GM18507 (cell line): Measurements from ENCODE around the gene STAU1.
A peak's percentile ranks its signal among the peaks of the same experiment; 100 is the strongest.
"Not testable (repeated sequence)": the region's sequence is repeated elsewhere in the genome, so short reads cannot be mapped to it uniquely, and the experiment has no call there.

Source experiments
- DNase-seq: peaks from one replicate; pipeline ENCODE4 v3.0.0; 2011; ENCODE audit warnings: low read depth; ENCODE audit not compliant: insufficient read length; ENCODE audit errors: extremely low spot score
- FAIRE-seq: peaks from 2 replicates; lab custom pipeline; 2011; peaks lifted over from hg19 to GRCh38; lab: Jason Lieb, UNC

Gene STAU1

DNA sequence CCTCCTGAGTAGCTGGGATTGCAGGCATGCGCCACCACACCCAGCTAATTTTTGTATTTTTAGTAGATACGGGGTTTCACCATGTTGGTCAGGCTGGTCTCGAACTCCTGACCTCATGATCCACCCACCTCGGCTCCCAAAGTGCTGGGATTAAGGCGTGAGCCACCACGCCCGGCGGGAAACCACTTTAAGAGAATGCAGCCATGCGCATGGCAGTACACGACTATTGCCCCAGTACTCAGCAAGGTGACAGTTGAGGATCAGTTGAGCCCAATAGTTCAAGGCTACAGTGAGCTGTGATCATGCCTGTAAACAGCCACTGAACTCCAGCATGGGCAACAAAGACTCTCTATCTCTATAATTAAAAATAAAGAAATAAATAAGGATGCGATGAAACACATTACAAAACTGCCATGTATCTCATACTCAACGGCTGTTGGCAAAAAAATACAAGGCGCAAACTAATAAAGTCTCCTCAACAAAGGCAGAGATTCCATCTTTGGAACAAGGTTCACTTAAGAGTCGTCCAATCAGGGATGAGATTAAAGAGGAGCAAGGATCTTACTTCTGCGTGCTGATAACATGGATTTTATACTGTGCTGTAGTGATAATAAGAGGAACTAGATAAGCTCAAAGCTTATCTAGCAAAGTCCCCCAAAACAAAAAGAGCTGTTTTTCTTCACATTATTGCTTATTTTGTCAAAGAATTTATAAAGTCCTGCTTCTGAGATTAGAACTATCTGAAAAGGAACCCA lies 51.1 kb downstream of the STAU1 start:
- FAIRE-seq (no peak), DNase-seq (no peak)

DNA sequence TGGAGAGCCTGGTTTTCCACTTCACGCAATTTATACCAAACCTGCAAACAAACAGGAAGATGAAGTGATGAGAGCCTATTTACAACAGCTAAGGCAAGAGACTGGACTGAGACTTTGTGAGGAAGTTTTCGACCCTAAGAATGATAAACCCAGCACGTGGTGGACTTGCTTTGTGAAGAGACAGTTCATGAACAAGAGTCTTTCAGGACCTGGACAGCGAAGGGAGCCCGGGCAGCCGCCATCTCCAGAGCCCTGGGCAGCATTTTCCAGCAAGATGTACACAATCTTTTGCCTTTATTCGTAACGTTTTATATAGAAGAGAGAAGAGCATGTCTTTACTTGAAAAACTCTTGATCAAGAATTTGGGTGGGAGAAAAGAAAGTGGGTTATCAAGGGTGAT lies 53.3 kb downstream of the STAU1 start:
- DNase-seq, result not testable (repeated sequence)

DNA sequence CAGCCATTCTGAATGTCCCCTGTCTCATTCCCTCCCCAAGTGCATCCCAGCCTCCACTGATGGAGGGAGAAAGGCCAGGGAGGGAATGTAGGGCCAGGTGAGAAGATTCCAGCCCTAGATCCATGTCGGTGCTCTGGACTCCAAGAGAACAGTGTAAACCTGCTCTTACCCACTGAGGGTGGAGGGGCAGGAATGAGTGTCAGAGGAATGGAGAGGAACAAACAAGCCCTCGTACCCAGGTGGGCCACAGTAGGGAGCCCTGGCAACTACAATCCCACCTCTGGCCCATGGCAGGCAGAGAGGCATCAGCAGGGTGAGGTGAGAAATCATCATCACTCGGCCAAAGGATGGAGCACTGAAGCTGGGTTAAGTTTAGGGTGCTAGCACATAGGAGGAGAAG lies 54.6 kb downstream of the STAU1 start:
- FAIRE-seq, result no peak
- DNase-seq, result no peak

More for the DNA sequence above, 53.3 kb downstream of the STAU1 start:
- FAIRE-seq, result not testable (repeated sequence)

DNA sequence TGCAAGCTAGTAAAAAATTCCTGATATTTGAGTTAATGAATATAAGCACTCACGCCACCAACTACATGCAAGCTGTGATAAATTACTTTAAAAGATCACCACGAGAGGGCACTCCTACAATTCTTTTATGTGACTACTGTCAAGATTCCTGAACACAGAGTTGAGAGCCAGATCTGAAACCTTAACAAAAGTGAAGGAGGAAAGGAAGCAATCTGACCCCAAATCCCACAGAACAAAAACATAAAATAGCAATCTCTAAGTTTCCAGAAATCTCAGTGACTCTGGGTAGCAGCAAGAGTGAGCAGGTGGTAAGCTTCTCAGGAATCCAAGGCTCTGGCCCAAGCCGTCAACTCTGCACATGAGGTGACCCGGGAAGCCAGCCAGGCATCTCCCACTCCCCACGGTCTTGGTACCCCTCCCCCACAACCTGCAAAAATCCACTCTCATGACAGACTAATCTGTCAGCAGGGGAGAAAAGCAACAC lies 55.1 kb downstream of the STAU1 start:
- FAIRE-seq (peak; percentile 73), DNase-seq (peak; percentile 35)

DNA sequence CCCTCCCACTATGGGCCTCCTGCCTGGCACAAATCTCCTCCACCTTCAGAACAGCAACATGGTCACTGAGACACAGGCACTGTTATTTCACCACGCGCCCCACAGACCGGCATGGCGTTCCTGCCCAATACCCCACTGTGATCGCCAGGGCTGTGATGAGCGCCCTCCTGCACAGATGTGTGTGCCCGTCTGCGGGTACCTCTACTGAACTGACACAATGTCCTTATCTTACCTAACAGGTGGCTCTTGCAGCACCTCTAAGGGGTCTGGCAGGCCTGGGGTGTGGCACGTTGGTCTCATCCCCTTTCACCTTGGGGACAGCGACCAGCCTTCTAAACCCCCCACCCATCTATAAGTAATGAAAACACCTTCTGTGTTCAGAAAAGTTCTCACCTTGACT lies 64.2 kb downstream of the STAU1 start:
- FAIRE-seq, result no peak

DNA sequence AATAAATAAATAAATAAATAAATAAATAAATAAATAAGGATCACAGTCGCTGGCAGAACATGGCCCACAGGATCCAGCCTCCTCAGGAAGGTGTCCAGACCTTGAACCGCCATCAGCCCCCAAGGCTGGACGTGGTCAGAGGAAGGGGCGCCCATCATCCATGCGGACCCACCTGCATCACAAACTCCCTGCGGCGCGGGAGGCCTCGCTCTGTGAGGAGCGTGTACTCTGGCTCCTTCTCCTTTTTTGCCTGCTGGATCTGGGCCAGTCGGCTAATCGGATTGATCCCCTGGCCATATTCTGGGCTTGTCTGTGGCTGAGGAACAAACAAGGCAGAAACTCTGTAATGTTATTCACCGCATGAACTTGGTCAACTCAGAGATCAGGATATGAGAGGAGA lies 65.2 kb downstream of the STAU1 start:
- FAIRE-seq (no peak), DNase-seq (no peak)

More for the DNA sequence above, 64.2 kb downstream of the STAU1 start:
- DNase-seq, result no peak

DNA sequence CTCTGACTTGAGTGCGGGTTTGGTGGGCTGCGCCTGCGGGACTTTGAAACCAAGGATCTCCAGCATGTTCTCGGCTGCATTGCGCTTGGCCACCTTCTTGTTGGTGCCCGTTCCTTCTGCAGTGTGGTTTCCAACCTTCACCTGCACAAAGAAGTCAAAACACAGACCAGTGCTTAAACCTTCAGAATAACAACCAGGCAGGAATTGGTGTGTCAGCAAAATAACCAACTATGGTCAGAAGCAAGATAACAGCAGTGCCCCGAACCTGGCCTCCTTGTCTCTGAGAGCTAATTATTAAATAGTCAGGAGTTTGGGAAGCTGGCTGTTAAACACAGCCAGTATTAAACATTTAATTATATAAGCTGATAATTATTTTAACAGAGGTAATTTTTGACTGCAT lies 68.1 kb downstream of the STAU1 start:
- no peak for DNase-seq
- no peak for FAIRE-seq

DNA sequence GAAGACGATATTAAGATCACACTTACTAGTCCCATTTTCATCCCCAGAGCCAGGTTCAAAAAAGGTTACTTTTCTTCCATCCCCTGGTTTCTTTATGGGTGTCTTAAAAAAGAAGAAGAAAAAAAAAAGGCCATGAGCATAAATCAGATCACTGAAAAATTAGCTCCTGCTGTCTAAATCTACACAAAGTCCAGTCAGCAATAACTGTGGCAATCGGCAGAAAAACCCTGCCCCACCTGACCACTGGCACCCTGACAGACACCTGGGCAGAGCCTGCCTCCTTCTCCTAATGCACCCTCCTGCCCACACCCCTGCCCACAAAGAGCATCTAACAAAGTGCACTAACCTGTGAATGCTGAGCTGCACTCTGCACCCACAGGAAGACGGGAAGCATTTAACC lies 69.8 kb downstream of the STAU1 start:
- no peak for DNase-seq
- FAIRE-seq, result no peak

DNA sequence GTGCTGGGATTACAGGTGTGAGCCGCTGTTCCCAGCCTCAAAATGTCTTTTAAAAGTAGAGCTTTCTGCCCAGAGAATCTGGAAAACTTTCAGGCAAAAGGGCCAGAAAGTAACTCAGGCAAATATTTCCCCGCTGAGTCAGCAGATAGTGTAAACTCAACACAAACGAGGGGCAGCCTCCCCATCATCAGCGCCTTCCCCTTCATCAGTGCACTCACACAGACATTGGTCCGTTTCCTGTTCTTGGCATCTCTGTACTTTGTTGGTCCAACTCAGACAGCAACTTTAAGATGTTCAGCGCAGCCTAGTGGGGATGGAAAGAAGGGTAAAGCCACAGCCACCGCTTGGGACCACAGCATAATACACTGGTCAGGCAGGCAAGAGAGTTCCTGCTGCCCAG lies 72.6 kb downstream of the STAU1 start:
- DNase-seq (no peak), FAIRE-seq (no peak)

DNA sequence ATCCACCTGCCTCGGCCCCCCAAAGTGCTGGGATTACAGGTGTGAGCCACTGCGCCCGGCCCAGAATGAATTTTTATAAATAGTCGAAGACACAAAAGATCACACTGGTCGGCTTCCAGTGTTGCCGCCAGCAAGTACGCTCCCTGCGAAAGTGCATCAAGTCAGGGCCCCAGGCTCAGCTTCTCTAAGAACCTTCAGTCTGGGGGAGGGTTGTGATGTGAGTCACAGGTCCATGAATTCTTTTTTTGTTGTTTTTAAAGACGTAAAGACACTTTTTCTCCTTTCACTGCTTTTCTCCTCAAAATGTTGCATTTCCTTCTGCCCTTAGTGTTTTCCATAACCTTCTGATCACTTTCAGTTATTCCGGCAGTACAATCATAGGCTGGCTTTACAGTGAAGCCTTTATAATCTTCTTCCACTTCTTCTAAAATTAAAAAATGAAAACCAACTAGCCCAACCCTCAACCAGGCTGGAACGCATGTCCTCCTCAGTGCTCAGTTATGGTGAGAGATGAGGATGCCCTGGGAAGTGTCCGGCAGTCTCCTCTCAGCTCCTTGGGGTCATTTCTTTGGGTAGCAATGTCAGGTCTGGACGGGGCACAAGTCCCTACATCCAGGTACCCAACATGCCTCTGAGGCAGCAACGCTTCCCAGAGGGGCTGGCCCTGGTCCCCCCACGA lies 75.4 kb downstream of the STAU1 start:
- DNase-seq (no peak), FAIRE-seq (no peak)

DNA sequence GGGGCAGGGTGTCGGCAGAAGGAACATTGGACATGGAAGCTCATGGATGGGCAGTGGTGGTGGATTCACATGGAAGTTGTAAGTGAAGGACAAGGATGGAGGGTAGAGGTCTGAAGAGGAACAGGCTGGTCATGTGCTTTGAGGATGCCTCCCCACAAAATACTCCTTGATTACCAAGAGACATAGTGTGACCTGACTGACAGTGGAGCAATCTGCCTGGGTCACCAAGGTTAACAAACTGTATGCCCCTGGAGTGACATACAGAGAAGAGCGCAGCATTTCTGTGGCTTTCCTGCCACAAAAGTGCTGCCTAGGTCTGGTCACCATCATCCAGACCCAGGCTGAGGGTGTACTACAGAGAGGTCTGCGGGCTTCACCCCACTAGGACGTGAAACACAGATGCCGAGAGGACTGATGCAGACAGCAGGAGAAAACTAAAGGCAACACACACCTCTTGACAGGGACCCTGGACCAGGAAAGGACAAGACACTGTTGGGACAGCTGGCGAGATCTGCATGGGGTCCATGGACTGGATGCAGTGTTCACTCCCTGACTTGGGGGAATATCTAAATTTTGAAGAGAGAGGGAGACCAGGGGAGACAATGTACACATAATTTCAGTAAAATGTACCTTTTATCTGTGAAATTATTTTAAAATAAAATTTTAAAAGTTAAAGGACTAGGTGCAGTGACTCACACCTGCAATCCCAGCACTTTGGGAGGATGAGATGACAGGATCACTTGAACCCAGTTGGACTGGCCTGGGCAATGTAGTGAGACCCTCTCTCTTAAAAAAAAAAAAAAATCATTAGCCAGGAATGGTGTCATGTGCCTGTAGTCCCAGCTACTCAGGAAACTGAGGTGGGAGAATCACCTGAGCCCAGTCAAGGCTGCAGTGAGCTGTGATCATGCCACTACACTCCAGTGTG lies 77.1 kb downstream of the STAU1 start:
- FAIRE-seq (no peak), DNase-seq (no peak)

DNA sequence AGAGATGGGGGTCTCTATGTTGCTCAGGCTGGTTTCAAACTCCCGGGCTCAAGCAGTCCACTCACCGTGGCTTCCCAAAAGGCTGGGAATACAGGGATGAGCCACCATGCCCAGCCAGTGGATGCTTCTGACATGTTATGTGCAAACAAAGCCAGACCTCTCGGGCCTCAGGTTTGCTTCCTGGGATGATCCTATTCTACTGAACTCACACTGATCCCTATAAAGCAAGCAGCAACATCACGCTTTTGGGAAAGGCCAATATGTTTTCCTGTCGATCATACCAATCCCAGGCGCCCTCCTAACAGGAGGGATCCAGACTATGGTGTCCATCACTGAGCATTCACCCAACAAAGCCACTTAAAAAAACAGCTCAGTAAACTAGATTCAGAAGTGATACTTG lies 81.8 kb downstream of the STAU1 start:
- FAIRE-seq (no peak), DNase-seq (no peak)

DNA sequence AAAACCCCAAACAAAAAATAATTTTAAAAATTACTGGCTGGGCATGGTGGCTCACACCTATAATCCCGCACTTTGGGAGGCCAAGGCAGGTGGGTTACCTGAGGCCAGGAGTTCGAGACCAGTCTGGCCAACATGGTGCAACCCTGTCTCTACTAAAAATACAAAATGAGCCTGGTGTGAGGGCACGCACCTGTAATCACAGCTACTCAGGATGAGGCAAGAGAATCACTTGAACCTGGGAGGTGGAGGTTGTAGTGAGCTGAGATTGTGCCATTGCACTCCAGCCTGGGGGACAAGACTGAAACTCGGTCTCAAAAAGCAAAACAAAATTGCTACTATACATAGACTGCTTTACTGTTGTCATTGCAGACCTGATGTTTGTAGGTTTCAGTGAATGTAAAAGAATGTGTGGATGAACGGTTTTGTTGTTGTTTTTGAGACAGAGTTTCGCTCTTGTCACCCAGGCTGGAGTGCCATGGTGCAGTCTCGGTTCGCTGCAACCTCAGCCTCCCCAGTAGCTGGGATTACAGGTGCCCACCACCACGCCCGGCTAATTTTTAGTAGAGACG lies 83.1 kb downstream of the STAU1 start:
- not testable (repeated sequence) for DNase-seq, FAIRE-seq

DNA sequence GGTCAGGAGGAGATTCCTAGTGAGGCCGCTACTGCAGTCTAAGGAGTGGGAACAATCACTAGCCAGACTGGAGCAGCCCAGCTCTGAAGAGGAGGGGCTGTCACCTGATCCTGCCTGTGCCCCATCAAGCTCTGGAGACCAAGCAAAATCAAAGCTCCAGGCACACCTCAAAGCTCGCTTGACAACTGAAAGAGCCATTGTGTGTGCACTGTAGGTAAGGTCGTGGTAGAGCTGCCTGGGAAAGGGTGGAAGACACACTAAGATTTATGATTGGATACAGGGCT lies 83.8 kb downstream of the STAU1 start:
- DNase-seq (no peak), FAIRE-seq (no peak)

DNA sequence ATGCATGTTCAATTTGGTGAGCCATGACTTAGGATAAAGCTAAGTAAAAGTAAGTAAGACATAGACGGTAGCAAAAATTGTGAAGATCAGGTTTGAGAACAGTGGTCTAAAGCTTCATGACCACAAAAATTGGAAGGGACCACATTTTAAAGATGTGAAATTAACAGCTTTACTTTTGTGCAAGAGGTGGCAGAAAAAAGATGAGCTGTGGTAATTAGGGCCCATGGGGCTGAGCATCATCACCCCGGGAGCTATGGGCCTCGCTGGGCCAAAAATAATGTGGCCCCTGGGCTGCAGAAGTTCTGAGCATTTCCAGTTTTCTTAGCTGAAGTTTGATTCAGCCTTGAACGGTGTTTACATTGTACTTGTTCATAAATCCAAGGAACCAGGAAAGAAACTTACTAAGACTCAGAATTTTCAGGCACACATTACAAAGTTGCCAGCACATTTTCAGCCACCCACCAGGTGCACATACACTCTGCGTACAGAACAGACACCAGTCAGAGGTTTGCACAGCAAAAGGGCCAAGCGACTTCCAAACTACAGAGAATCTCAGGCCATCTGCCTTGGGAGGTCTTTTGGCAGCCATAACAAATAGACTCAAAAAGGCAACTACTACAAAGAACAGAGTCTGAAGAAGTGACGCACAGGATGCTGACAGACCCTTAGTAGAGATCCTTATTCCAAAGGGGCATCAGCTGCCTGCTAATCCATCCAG lies 84.3 kb downstream of the STAU1 start:
- FAIRE-seq (no peak), DNase-seq (no peak)

DNA sequence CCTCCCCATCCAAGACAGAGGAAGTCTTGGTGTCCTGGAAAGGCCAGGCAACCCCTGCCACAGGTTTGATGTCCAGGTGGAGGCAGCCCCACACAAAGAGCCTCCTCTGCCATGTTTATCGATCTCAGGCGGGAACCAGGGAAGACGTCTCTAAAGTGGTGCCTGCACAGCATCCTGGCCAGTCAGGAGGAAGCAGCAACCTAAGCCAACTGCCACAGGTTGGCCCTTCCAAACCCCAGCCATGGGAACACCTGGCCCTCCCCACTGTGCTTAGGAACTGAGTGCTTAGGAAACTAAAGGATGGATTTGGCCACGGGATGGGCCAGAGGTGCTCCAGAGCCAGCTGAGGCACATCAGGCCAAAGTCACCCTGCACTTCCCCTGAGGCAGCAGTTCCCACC lies 85.1 kb downstream of the STAU1 start:
- FAIRE-seq (no peak), DNase-seq (no peak)

DNA sequence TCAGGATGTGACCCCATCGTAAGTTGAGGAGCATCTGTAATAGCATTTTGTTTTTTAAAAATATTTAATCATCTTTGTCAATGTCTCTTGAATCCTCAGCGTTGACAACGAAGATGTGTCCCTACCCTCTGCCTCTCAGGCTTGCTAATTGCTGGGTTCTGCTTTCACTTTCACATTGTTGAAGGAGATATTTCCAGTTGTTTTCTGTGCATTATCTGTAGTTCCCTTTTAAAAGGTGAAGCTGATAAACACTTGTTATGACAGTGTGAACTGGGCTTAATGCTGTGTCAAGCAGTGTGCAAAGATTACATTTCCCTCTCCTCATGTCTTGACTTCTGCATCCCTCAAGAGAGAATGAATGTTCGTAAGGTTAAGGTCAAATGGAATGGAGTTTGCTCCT lies 87.2 kb downstream of the STAU1 start:
- no peak for FAIRE-seq
- no peak for DNase-seq

DNA sequence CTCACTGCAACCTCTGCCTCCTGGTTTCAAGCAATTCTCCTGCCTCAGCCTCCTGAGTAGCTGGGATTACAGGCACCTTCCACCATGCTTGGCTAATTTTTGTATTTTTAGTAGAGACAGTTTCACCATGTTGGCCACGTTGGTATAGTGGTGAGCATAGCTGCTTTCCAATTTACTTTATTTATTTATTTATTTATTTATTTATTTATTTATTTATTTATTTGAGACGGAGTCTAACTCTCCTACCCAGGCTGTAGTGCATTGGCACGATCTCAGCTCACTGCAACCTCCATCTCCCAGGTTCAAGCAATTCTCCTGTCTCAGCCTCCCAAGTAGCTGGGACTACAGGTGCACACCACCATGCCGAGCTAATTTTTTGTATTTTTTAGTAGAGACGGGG lies 87.8 kb downstream of the STAU1 start:
- DNase-seq, FAIRE-seq: not testable (repeated sequence)

DNA sequence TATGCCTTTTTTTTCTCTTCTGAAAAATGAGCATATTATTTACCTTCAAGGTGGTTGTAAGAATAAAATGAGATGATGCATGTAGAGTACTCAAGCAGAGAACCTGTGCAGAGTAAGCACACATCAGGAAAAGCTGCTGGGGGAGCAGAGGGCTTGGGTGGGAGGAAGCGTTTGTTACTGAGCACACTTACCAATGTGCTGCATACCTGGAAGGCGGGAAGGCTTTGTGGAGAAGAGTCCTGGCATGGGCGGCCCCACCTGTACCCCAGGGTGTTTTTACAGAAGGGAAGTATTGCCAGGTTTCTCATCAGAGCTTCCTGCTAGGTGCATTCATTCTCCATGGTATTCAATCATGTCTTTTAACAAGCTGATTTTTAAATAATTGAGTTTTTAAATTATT lies 89.1 kb downstream of the STAU1 start:
- FAIRE-seq (no peak), DNase-seq (no peak)
